HG03558 (cell line): ENCODE measurements around the gene PACRG.

Experiments
- ATAC-seq: cut with Tn5 transposase; IDR thresholded peaks from one replicate; pipeline ENCODE4 v1.9.1; 2021; ENCODE audit warnings: moderate number of reproducible peaks; ENCODE audit not compliant: unreplicated experiment; ENCODE audit errors: extremely low read depth

PACRG gene

GRCh38 chr6:163254341-163254835 lies 526.6 kb downstream of the PACRG start:
- no peak for ATAC-seq

- ATAC-seq = no peak
Observed at GRCh38 chr6:163255265-163255664, 527.5 kb downstream of the PACRG start.

GRCh38 chr6:163259689-163260088 lies 531.9 kb downstream of the PACRG start:
- ATAC-seq = no peak

- no peak for ATAC-seq
Observed at GRCh38 chr6:163260111-163260895, 532.5 kb downstream of the PACRG start.

- ATAC-seq = no peak
Observed at GRCh38 chr6:163260911-163261310, 533.1 kb downstream of the PACRG start.

- no peak for ATAC-seq
Observed at GRCh38 chr6:163261361-163261760, 533.6 kb downstream of the PACRG start.

- no peak for ATAC-seq
Observed at GRCh38 chr6:163262080-163262479, 534.3 kb downstream of the PACRG start.

- no peak for ATAC-seq
Observed at GRCh38 chr6:163263196-163263595, 535.4 kb downstream of the PACRG start.

GRCh38 chr6:163263998-163264661 lies 536.4 kb downstream of the PACRG start:
- no peak for ATAC-seq

- no peak for ATAC-seq
Observed at GRCh38 chr6:163264662-163265035, 536.9 kb downstream of the PACRG start.

GRCh38 chr6:163281634-163282033 lies 553.9 kb downstream of the PACRG start:
- no peak for ATAC-seq

- ATAC-seq = no peak
Observed at GRCh38 chr6:163282672-163283071, 554.9 kb downstream of the PACRG start.

- no peak for ATAC-seq
Observed at GRCh38 chr6:163284151-163284550, 556.4 kb downstream of the PACRG start.

- ATAC-seq = no peak
Observed at GRCh38 chr6:163285691-163286090, 557.9 kb downstream of the PACRG start.

GRCh38 chr6:163287626-163288025 lies 559.9 kb downstream of the PACRG start:
- no peak for ATAC-seq

GRCh38 chr6:163288066-163288465 lies 560.3 kb downstream of the PACRG start:
- ATAC-seq = no peak

- ATAC-seq = no peak
Observed at GRCh38 chr6:163288915-163289314, 561.1 kb downstream of the PACRG start.

GRCh38 chr6:163289447-163289846 lies 561.7 kb downstream of the PACRG start:
- no peak for ATAC-seq

- no peak for ATAC-seq
Observed at GRCh38 chr6:163290545-163291274, 562.9 kb downstream of the PACRG start.

GRCh38 chr6:163291622-163292021 lies 563.8 kb downstream of the PACRG start:
- ATAC-seq = no peak

- ATAC-seq = no peak
Observed at GRCh38 chr6:163293286-163293685, 565.5 kb downstream of the PACRG start.
